ENCODE data around the gene UBE2E2.
"Not testable (repeated sequence)": the region's sequence is repeated elsewhere in the genome, so short reads cannot be mapped to it uniquely, and the experiment has no call there.

Gene UBE2E2

DNA sequence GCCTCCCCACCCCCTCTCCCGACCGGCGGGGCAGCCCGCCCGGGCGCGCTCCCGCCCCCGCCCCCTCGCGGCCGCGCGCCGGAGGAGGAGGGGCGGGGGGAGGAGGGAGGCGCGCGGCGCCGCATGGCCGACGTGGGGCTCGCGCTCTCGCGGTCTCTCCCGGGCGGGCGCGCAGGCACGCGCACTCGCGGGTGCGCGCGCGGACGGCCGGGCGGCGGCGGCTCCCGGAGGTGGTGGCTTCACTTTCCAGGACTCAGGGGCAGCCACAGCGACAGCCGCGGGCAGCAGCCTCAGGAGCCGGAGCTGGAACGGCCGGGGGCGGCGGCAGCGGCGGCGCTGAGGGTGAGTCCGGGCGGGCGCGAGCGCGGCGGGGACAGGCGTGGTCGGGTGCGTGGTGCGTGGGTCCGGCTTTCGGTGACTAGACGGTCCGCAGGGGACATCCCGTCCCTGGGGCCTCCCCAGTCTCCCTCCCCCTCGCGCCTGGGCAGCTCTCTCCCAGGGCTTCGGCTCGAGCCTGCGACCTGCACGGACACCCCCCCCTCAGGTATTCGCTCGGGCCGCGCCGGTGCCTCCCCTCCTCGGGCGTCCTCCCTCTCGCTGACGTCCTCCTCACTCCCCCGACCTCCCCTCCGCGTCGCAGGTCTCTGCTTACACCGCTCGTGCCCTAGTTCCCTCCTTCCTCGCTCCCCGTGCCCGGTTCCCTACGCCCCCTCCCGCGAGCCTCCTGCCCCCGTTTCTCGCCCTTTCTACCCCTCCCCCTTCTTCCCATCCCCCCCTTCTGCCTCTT, at the start of gene UBE2E2:
Gene UBE2E2 (plus strand): TSS at position 407 of the 787 bp plus-strand sequence.
- DNase-seq: peak; percentile 33

DNA sequence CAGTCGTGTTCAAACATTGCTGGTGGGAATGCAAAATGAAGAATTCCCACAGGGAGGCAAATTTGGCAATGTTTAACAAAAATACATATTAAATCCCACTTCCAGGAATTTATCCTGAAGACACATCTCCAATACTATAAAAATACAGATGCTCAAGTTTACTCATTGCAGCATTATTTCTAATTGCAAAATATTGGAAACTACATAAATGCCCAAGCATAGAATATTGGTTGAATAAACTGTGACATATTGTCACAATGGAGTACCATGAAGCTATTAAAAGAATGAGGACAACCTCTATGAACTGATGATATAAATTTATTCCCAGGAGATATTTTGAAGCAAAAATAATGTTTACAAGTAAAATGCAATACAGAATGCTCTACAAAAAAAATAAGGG, 49.7 kb upstream of the UBE2E2 start:
- DNase-seq: no peak

DNA sequence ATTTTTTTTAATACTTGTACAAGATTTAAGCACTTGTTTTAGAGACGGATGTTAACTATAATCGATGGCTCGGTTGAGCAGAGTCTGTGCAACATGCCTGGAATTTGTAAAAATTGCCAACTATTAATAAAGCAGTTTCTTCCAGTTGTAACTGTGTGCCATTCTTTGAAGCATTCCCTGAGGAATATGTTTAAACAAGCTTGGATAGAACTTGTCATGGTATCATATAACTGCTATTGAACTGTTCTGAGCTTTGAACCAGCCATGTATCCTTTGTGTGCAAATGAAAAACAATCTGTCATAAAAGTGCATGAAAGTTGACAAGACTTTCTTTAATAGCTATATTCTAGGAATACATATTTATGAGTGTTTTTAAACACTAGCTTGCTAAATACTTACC, 45.8 kb upstream of the UBE2E2 start:
- DNase-seq: no peak

DNA sequence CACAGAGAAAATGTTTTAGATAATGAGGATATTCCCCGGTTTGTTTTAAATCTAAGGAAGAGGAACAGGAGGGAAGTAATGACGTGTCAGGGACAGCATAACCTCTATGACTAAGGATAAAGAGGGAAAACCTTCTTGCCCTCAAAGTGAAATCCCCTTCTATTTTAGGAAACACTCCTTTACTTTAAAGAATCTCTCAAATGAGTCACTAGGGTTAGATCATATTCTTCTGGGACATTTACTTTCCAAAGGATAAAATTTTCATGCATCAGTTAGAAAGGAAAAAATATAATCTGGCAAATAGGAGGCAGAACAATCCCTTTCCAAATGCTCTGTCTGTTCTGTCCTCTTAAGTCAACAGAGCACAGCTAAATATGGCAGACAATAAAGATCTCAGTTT, 43.2 kb upstream of the UBE2E2 start:
- DNase-seq: no peak

- DNase-seq: no peak
Measured at GRCh38 chr3:23161308-23161707, 41.8 kb upstream of the UBE2E2 start.

- no peak for DNase-seq
Measured at GRCh38 chr3:23161896-23162570, 41.1 kb upstream of the UBE2E2 start.

GRCh38 chr3:23162934-23163333, 40.2 kb upstream of the UBE2E2 start:
- DNase-seq: no peak

DNA sequence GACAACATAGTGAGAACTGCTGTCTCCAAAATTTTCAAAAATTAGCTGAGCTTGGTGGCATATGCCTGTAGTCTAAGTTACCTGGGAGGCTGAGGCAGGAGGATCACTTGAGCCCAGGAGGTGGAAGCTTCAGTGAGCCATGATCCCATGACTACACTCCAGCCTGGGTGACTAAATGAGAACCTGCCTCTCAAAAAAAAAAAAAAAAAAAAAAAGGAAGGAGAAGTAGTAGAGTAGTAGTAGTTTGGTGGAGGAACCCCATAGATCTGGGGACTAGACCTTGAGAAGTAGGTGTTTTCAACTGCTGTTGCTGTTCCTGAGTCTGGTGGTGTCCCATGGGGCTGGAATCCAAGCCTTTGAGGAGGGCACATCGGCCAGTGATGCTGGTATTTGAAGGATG, 38.4 kb upstream of the UBE2E2 start:
- DNase-seq: no peak

DNA sequence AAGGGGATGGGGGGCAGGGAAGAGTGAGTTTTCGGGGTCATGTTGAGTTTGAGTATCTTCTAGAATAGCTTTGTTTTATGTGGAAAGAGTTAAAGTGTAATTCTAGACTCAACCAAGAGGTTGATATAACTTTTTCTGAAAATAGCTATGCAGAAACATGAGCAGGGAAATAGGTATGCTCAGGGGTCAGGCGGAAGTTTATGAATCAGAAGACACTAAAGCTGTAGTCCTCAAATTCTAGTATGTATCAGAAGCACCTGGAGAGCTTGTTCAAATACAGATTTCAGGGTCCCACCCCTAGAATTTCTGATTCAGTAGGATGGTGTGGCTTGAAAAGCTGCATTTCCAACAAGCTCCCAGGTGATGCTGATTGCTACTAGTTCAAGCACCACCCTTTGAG, 37.6 kb upstream of the UBE2E2 start:
- no peak for DNase-seq

- DNase-seq: no peak
Measured at GRCh38 chr3:23166276-23166675, 36.9 kb upstream of the UBE2E2 start.

- no peak for DNase-seq
Measured at GRCh38 chr3:23166845-23167244, 36.3 kb upstream of the UBE2E2 start.

- no peak for DNase-seq
Measured at GRCh38 chr3:23169551-23169950, 33.6 kb upstream of the UBE2E2 start.

GRCh38 chr3:23170291-23170690, 32.8 kb upstream of the UBE2E2 start:
- no peak for DNase-seq

GRCh38 chr3:23172059-23172458, 31.1 kb upstream of the UBE2E2 start:
- no peak for DNase-seq

DNA sequence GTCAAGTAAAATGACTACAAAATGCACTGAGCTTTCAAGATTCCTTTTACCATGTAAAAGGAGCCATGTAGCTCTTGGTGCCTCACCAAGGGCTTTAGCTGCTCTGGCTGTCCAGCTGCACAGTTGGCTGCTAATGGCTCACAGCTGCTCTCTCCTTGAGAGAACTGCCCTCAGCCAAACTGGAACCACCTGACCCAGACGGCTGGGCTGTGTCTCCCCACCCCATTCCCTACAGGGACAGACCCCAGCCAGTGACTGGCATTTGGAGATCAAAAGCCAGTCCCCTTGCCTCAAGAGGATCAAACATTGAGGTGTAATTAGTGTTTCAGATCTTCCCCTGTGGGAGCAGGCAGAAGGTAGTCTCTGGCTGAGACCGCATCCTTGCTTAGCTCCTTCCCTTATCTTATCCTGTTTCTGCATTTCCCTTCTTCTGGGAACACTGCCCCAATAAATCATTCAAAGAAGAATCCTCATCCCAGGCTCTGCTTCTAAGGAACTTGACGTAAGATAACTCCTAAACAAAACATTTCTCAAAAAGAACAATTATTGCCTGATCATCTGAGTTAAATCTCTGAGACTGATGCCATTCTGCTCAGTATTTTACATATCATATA, 28.6 kb upstream of the UBE2E2 start:
- no peak for DNase-seq

GRCh38 chr3:23175341-23176083, 27.6 kb upstream of the UBE2E2 start:
- no peak for DNase-seq

GRCh38 chr3:23176839-23177238, 26.3 kb upstream of the UBE2E2 start:
- DNase-seq: not testable (repeated sequence)

DNA sequence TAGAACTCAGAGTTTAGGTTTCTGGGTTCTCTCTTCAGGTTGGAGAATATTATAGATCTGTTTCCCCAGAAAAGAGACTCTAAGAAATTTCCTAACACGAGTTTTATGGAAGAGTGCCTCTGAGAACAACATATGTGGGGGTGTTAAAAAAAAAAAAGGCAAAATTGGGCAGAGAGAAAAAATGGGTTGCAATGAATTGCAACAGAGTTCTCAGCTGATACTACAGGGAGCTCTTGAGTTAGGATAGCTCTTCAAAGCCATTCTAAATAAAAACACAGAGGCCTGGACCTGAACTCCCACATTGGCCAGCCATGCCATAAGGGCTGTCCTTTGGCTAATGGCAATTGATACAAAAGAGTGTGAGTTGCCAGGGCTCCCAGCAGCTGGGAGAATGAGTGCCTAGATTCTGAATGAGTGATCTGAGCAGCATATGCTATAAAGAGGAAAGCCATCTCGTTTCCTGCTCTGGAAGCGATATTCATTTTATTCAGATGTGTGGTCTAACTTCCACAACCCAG, 20.1 kb upstream of the UBE2E2 start:
- DNase-seq: no peak

- DNase-seq: no peak
Measured at GRCh38 chr3:23183731-23184130, 19.4 kb upstream of the UBE2E2 start.

GRCh38 chr3:23185861-23186260, 17.3 kb upstream of the UBE2E2 start:
- no peak for DNase-seq

GRCh38 chr3:23189187-23189586, 13.9 kb upstream of the UBE2E2 start:
- DNase-seq: no peak

- no peak for DNase-seq
Measured at GRCh38 chr3:23192816-23193215, 10.3 kb upstream of the UBE2E2 start.

DNA sequence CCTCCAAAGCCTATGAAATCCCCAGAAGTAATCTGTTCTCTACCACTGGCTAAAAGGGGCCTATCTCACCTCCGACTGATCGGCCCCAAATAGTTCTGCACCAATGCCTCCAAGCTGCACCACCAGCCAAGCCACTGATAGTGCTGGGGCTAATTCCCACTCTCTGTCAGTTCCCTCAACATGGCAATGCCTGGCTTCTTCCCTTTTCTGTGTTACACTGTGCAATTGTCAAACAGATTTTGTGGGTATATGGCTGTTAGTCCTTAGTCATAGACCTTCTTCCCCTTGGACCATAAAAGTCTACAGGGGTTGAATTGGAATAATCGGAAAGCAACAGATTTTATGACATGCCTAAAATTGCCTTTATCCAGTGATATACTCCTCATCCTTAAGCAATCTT, 9.3 kb upstream of the UBE2E2 start:
- DNase-seq: no peak

All from NCI-H1092 (cell line).